ENCODE data around the gene AMMECR1.

The AMMECR1 gene

DNA sequence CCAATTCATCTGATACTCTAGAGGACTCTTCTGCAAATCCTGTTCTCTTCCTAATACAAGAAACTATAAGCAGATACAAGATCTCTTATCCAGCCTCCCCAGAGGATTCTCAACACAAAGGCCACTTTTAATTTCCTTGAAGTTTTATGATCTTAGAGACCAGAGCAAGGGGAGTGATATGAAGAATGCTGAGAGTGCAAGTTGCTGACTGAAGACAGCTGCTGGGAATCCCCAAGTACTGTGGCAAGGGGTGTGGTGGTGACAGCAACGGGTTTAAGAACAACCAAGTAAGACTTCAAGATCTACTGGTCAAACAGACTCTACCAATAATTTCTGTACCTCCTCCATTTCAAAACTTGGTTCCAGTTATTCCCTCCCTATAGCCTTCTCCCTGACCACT lies 7.0 kb downstream of the AMMECR1 start:
- no peak for DNase-seq

DNA sequence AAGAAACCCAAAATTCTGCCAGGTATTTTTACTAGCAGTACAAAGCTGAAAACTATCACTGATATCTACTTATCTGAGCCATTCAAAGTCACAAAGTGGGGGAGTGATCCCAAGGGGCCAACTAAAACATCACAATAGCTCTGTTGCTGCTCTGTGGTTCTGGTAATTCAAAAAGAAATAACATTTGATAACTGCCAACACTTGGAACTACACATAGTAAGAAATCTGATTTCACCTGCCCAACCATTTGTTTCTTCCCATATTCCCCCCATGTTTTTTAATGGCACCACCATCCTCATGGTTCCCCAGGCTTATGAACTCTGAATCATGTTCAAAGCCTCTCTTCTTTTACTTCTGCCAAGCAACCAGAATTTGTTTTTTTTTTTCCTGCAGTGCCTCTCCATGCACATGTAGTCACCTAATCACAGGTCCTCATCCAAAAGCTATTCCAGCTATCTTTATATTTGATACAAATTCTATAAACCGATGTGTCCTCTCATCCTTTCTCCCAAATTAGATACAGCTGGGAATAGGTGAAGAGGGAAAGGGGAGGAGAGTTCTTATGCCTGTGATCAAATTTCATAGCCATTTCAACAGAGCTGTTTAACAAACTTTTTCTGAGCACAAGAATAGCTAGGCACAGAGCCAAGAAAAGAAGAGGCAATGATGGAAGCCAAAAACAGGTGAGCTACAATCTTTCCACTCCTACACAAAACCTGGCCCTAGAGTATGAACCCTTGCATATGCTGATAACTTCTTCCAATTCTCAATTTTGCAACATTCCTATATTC lies 7.7 kb downstream of the AMMECR1 start:
- DNase-seq, result no peak

DNA sequence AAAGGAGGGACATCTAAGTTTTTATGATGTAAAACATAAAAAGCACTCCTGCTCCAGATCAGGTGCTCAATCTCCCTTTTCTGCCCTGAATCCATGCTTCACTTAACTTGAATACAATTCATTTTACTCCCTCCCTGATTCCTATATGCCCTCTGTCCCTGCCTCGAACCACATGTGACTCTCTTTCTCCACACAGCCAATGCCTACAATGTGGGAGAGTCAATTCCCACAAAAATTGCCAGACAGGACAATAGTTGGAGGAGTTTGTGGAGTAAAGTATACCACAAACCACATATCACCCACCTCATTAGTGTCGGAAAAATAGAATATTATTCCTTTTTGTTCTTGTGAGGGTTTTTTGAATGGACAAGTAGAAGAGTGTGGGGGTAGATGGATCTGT lies 9.7 kb downstream of the AMMECR1 start:
- DNase-seq, result no peak

DNA sequence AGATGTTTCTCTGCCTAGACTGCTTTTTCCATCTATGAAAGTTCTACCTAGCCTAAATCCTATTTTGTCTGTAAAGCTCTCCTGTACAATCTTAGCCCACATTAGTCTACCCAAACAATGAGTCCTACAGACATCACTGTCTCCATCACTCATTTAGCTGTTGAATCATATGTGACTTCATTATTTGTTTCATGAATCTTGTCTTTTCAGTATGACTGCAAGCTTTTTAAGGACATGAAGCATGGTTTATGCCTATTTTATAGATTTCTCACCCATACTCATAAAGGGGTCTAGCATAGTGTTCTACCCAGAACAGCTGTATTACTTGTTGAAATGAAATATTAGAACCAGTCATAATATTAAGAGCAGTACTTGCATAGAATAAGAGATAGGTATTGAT lies 13.0 kb downstream of the AMMECR1 start:
- DNase-seq, result no peak

DNA sequence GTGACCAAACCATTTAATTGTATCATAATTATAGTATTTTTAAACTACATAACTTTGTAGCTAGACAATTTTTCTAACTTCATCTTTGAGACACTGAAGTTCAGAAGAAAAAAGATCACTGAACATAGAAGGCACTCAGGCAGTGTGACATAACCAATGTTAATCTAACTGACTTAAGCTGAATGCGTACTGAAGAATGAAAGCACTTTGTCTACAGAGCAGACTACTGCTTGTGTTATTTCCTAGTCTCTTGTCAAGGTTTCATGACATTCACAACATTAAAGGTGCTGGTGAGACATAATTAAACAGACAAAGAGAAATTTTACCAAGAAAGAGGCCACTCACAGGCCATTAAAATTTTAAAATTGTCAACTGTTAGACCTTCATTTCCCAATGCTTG lies 13.5 kb downstream of the AMMECR1 start:
- DNase-seq, result no peak

DNA sequence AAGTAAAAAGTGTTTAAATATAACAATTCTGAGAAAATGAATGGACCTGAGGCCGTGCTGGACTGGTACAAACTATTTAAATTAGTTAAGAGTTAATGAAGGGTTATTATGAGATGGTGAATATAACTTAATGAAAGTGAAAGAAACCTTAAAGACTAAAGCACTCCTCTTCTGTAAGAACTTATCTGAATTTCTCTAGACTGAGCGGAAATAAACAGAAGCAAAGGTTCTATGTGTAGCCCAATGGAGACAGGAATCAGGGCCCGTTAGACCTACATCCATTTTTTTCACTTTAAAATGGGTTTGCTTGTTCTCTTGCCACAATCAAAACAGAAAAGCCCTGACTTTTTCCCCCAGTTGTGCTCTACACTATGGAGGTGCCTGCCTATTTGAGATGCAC lies 14.9 kb downstream of the AMMECR1 start:
- no peak for DNase-seq

DNA sequence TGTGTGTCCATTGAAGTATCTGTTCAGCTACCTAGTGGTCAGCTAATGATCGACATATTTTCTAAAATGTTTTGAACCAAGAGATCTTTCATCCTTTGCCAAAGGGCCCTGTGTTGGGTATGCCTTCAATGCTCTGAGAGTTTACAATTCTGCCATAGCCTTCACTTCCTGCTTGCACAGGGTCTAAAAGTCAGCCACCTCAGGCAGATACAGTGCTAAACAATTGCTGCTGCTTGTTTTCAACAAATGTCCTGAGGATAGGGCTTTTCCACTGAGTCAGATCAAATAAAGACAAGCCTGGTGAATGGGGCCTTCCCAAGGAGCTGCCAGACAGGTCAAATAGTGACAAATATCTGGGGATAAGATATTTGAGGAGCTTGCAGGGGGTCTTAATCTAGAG lies 16.7 kb downstream of the AMMECR1 start:
- no peak for DNase-seq

DNA sequence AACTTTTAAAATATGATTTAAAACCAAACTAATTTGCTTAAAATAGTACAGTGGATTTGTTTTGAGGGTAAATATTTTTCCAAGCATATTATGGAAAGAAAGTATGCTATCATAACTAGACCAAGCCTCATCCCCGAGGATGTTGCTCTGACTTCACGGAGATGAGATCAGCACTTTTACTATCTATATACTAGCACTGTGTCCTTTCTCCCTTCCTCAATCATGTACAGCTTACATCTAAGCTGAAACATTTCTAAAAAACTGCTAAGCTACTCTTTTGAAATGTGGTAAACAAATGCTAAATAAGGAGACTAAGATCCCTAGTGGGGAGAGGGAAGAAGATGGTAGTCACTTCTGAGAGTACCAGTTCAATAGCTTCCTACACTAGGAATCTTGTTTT lies 23.8 kb downstream of the AMMECR1 start:
- DNase-seq, result no peak

DNA sequence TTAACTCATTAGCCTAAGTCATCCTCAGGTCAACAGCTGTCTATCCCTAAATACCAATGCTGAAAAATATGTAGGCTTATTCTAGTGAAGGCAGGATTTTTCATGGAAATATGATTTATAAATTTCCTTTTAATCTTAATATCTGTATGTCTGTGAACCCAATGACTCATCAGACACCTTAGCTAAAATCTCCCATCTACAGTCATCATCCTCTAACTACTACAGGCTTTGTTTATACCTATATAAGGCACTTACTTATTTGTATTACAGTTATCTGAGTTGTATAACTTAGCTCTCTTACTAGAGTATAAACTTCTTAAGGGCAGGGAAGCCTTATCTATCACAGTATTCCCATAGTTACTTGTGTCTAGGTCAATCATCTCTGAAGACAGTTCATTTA lies 24.2 kb downstream of the AMMECR1 start:
- DNase-seq, result no peak

DNA sequence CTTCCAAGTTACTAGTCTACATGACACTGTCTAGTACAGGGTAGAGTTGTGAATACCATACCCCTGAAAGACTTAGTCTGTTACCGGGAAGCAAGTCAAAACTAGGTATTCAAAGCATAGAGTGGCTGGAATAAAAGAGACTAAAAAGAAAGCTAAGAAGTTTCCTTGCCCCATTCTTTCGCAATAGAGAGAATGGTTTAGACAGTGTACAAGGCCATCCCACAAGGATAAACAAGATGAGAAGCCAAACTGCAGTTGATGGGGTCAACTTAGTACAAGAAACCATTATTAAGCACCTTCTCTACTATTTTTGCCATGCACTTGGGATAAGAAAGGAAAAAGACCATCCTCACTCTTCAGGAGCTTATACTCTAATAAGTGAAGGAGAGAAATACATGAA lies 30.3 kb downstream of the AMMECR1 start:
- no peak for DNase-seq

DNA sequence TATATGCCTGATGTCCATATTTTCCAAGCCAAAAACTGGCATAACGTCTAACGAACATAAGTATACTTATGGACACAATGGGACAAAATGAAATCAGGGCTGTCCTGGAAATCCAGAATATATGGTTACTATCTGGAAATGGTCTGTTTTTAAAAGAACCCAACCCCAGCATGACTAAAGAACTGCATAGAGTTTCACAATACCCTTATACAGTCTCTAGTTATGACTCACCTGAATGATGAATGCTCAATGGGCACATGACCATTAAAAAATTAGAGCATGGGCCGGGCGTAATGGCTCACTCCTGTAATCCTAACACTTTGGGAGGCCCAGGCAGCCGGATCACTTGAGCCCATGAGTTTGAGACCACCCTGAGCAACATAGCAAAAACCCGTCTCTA lies 31.8 kb downstream of the AMMECR1 start:
- DNase-seq, result no peak

DNA sequence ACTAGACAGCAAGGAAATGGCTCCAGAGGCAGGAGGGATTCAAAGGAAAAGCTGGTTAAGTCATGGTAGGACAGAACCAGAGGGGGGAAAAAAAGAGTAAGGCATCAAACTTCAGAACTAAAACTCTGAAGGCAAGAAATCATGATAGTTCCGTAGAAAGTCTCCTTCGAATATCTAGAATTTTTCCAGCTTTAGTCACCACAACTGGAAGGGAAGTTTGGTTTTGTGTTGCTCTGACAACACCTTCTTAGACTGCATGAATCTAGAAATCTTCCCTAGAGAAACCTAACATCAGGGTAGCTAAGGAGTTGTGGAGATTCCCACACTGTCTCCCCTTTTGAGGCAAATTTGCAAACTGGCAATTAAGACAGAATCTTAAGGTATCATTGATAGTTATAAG lies 33.7 kb downstream of the AMMECR1 start:
- DNase-seq, result no peak

DNA sequence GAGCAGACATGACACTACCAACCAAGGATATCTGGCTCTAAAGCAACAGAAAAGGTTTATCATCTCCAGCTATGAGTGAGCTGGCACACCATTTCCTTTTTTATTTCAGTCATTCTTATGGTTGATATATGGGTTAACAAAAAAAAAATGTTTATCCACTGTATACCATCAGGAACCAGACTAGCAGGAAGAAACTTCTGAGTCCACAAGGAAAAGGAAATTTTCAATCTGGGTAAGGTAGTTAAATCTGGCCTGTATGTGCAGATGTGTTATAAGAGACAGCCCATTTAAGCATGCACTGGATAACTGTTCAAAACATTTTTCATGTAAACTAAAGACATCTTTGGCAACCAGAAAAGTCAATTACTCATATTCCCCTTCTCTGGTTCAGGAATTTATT lies 35.0 kb downstream of the AMMECR1 start:
- DNase-seq, result no peak

DNA sequence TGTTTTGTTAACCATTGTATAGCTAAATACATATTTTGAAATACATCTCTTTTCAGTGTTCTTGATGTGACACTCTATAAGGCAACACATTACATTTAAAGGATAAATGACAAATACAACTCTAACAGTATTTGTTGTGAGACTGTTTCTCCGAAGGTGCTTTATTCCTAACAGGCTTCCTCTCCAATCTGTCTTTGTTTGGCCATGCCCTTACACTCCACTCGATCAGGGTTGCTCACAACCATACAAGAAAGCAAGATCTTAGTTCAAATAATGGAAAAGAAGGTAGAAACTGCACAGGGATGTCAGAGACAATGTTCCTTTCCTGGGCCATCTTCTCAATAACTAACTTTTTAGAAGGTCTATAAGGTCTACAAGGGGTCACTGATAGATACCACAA lies 36.5 kb downstream of the AMMECR1 start:
- no peak for DNase-seq

DNA sequence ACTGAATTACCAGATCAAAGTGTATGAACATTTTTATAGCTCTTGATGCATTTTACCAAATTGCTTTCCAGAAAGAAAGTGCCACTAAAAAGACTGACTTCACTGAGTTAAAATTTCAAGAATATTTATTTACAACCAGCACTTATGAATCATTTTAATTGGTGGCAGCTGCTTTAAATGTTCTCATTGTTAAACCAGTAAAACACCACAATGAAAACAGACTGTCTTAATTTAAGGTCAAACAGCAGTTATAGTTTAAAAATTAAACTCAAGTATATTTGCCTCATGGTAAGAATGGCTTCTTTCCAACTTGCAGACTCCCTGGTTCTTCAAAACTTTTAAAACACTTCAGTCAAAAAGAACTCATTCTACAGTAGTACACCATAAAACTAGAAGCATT lies 36.9 kb downstream of the AMMECR1 start:
- no peak for DNase-seq

DNA sequence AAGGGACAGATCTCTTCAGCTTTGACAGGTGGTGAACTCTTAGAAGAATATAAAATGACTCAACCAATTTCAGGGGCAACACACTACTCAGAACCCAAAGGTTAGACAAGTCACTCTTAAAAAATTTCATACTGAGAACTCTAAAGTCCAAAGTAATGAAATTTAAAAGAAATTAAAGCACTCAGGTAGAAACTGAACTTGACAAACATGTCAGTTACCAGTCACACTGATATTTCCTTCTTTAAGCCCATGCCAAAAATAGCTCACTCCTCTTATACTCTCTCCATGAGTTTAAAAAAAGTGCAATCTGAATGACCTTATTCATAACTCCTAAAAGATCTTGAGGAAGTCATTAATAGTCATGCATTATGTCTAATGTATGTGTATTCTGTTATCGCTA lies 40.3 kb downstream of the AMMECR1 start:
- DNase-seq, result no peak

DNA sequence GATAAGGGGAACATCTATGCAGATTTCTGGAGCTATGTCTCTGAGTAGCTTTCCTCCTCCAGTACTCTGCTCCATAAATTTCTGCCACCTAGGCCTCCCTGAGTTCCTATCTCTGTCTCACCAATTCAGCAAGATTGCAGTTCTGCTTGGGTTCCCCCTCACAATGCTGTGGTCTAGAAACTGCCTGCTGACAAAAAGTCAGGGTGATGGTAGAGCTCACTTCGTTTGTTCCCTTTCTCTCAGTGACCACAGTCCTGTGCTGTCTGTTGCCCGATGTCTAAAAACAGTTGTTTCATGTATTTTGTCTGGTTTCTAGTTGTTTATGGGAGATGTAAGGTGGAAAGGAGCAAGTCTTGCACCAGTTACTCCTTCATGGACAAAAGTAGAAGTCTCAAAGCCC lies 41.1 kb downstream of the AMMECR1 start:
- no peak for DNase-seq

DNA sequence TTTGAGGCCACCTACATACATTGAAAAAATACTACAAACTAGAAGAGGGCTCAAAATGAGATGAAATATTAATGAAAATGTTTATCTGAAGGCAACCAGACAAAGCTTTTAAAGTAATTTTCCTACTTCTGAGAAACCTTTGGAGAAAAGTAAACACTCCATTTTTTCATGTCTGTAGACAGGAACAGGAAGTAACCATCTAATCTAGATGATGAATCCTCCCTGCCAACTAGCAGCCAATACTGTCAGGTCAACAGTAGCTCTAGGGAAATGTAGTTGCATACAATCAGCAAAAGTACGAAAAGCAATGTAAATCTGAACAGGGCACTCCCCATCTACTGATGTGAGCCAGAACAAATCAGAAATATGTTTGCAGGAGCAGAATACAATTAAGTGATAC lies 49.0 kb downstream of the AMMECR1 start:
- DNase-seq, result no peak

DNA sequence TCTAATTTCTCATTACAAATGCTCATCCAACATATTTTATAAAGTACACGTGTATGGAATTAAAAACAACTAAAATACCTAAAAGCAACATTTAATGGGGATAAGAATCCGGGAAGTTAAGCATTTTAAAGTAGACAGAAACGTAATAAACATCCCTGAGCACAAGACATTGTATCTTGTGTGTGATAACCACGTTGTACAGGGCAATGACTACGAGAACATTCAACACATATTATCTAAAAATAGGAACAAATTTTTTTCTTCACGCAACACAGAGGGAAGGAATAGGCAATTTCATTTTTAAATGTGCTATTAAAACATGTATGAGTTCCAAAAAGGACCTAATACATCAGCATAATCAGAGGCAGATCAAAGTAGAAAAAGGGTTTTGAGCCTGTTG lies 49.5 kb downstream of the AMMECR1 start:
- DNase-seq, result no peak

DNA sequence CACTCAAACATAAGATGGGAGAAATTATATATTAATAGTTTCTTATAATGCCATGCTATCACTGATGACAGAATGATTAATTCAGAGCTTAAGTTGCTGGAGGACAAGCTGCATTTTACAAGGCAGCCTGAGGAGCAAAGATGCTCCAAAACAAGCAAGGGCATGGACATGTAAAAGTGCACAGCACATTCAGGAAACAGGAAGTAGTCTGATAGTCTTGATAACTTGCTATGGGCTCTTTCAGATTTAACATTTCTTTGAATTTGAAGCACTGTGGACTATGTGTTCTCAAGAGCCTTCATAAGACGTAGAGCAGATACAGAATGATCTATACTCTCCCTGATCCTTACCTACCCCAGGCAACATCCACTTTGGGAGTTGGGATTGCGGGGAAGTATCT lies 50.0 kb downstream of the AMMECR1 start:
- no peak for DNase-seq

DNA sequence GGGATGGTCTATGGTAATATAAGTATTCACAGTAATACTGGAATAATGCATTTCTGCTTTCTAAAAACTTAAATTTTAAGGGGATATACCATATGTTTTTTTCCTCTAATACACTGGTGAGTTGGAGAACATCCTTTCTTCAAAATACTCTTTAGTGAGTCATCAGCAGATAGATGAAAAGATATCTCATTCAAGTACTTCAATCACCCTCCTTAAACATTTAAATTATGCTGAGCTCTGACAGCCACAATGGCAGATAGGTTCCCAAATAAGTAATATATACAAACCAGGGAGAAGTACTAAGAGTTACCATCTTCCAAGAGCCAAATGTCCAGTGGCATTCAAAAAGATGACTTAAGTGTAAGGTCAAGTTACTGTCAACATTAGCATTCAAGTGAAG lies 52.2 kb downstream of the AMMECR1 start:
- DNase-seq, result no peak

DNA sequence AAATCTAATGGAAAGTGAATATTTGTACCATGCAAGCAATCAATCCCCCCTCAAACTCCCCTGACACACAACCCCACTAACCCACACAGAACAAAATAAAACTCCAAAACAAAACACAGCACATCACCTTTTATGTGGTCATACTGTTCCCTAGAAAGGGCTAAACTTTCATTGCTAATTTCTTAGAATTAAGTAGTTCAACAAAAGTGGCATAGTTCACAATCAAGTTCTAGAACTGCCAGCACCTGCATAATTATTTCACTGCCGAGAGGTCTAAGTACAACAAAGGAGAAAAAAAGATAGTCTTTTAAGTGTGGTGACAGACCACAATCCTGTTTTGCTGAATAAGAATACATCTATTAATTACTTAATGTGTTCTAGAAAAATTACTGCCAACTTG lies 58.8 kb downstream of the AMMECR1 start:
- no peak for DNase-seq

DNA sequence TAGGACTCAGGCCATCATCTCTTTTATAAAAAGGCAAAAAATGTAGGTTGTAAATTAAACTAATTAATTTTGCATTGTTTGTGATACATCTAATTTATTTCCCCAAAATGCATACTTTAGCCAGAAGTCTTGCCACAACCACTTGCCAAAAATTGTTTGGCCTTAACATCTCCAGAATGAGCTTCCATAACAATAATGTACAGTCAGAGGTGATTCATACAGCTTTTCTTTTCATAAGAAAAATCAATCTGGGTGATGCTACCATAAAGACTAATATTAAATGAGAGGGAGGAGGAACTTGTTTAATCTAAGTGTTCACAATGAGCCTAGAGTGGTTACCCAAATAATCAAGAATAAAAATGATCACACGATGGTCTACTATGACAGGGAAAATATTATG lies 59.3 kb downstream of the AMMECR1 start:
- no peak for DNase-seq

DNA sequence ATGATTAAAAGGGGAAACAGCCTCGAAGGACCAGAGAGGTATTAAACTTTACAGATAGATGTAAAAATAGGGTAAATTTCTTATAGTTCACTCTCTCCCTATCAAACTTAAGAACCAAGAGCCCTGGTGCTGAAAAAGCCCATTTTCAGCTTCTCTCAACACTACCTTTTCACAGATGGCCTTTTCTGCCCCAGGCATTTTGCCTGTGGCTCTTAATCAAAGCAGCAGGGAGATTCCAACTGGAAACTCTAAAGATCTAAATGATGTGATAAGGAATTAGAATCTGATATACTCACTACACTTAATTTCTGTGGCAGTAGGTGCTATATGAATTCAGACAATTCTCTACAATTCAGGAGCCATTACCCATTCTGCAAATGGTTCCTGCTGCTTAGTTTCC lies 60.0 kb downstream of the AMMECR1 start:
- no peak for DNase-seq

DNA sequence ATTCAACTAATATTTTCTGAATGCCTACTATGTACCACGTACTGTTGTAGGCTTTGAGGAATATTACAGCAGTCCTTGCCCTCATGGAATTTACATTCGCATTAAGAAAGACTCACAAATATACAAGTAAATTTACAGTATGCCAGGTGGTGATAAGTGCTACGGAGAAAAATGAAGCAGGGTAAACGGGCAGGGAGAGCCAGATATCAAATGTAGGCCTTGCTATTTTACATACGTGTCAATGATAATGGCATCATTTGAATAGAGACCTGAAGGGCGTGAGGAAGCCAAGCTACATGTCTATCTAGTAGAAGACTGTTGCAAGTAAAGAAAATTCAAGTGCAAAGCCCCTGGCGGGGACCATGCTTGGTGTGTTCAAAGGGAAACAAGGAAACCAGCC lies 65.2 kb downstream of the AMMECR1 start:
- no peak for DNase-seq

DNA sequence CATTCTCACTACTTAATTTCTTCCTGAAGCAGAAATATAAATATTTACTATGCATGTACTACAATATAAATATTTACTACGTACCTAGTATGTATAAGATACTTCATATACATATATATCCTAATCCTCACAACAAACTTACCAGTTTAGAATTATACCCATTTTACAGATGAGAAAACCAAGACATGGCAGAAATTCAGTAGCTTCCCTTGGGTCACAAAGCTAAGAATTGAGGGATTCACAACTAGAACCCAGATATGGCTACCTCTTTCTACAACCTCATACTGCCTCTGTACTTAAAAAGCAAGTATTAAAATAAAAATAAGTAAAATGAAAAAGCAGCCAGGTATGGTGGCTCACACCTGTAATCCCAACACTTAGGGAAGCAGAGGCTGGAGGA lies 65.9 kb downstream of the AMMECR1 start:
- no peak for DNase-seq
